Stimulated activated CD8-positive, alpha-beta memory T cell treated with anti-CD3 and anti-CD28 coated beads, Interleukin-12 subunit alpha, Interleukin-12 subunit beta, amount 100 ng/mL, for 1 hour (primary cell): ENCODE results near the gene CD82.

Experiments used
- DNase-seq: peaks from one replicate; pipeline ENCODE4 v3.0.0-alpha.2; 2020; ENCODE audit warnings: low read depth

Gene CD82, protein sequence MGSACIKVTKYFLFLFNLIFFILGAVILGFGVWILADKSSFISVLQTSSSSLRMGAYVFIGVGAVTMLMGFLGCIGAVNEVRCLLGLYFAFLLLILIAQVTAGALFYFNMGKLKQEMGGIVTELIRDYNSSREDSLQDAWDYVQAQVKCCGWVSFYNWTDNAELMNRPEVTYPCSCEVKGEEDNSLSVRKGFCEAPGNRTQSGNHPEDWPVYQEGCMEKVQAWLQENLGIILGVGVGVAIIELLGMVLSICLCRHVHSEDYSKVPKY

DNA sequence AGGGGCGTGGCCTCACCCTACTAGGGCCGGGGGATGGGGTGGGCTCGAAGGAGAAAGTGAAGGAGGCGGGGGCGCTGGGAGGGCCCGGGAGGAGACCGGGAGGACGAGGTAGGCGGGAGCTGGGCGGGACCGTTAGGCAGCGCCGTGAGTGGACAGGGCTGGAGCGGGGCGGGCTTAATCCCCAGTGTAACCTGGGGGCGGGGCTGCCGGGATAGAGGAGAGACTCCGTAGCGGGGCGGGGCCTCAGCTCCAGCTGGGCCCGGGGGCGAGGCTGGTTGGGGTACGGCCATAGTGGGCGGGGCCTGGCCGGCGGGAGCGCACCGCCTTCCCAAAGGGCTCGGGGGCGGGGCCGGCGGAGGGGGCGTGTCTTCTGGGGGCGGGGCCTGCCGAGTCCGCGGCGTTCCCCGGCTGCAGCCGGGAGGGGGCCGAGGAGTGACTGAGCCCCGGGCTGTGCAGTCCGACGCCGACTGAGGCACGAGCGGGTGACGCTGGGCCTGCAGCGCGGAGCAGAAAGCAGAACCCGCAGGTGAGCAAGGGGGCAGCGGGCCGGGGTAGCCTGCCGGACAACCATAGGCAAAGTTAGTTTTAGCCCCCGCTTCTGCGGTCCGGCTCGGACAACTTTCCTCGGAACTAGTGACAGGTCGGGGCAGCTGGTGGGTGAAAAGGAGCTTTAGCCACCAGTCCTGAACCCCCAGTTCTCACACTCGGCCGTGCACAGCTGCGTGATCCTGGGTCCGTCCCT lies at the start of gene CD82:
CD82 (plus strand) TSS at position 453 of the 742 bp plus-strand sequence. CDS start 29,000 bp downstream, outside the sequence.
- DNase-seq: peak; percentile 93

DNA sequence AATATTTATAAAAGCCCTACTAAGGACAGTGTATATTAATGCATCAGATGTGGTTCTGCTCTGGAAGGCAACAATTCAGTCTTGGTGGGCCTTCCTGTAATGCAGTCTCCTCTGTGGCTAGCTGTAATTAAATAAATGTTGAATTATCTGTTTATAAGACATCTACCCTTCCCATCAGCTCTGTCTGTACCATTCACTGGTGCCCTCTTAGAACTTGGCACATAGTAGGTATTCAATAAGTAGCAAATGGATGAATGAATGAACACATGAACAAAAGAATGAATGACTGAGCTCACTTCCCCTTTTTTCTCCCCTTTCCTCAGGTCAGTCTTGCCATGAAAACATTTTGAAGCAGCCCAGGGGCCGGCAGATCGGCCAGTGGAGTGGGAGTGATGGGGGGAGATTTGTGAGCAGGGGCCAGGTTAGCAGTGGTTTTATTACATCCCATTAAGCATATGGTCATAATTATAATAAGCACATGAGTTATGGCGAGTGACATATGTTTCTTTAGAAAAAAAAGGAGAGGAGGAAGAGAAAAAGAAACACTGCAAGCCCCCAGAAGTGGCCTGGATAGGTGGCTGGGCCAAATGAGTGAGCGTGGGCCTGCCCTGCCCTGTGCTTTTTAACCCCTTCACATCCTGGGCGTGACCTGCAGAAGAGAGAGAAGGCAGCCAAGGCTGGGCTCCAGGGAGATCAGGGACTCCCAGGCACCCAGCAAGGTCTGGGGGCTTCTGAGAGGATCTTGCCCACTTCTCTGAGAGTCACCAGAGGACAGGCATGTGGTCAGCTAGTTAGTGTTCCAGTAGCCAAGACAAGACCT lies 48.6 kb upstream of the CD82 start:
- DNase-seq: no peak

DNA sequence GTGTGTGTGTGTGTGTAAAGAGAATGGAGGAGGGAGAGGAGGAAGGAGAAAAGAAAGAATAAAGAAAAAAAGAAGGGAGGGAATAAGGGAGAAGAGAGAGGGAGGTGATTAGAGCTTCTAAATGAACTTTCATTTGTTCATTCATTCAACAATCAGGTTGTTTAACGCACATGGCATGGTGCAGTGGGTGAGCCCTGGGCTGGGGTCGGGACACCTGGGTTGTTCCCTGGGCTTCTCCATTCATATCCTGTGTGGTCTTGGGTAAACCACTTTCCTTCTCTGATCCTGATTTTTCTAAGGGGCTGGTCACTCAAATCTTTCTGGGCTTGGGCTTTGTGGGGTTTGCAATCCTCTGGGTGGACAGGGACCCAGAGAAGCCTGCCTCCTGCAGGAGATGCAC lies 47.9 kb upstream of the CD82 start:
- DNase-seq: no peak

DNA sequence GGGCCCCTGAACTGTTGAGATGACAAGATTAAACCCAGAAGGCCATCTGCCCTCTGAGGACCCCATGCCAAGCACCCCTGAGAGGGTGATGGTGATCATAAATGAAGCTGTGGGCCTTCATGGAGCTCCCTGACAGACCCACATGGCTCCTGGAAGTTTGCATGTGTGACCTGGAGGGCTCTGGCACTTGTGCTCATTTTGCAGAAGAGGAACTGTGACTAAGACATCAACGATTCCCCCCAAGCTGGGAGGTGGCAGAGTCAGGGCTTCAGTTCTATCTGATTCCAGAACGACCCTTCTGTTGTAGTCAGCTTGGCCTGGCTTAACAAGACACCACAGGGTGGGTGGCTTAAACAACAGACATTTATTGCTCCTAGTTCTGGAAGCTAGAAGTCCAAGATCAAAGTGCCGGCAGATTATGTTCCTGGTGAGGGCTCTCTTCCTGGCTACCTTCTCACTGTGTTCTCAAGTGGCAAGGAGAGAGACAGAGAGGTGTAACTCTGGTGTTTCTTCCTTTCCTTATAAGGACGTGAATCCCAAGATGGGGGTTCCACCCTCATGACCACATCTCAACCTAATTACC lies 46.4 kb upstream of the CD82 start:
- no peak for DNase-seq

DNA sequence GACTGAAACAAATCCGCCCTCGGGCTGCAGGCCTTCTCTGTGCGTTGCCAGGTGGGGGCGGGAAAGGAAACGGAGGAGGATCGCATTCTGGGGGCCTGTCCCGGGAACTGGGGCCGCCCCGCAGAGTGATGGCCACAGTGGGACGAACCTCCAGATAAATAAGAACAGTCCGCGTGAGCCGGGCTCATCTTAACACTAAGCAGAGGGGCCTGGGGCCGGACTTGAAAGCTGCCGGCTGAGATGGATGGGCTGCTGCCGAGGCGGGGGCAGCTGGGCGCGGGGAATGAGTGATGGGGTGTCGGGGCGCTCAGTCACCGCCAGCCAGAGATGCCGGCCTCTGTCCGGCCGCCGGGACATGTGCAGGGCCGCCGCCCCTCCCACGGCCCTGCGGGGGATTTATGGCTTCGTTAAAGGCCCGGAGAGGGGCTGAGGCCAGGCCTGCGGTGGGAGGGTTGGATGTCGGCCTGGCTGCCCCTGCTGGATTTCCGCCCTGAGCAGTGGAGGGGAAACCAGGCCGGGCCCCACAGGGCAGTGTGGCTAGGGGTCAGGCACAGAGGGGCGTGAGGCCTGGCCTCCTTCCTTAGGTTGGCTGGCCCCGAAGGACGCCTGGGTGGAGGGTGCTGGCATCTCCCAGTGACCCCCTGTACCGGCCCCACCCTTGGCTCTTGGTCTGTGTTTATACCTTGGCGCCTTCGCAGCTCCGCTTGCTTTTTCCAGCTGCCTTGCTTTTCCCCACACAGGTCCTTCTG lies 45.3 kb upstream of the CD82 start:
- DNase-seq: no peak

DNA sequence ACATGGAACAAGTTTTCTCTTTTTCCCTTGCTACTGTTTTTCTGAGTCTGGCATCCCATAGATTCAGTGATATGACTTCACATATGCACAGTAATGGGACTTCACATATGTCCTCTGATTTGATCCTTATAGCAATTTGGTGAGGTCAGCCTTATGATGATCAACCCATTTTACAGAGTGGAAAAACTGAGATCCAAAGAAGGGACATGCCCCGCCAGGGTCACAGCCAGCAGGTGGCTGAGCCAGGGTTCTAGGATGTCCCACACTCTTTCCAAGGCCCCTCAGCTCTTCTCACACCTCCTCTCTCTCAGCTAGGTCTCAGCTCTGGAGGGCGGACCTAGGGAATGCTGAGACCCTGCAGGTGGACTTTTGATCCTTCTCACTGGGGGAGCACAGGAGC lies 44.3 kb upstream of the CD82 start:
- no peak for DNase-seq

DNA sequence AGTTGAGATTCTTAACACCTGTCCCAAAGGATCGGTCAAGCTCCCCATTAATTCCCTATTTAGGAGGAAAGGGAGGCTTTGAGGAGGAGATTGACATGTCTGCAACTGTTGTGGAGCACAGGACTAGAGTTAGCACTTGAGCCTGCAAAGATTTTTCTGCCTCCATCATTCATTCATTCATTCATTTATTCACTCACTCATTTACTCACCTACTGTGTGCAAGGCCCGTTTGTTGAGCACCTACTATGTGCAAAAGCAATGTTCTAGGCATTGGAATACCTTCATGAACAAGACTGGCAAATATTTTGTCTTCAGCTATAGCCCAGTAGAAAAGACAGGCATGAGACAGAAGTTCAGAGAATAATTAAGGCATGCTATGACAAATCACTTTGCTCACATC lies 43.2 kb upstream of the CD82 start:
- no peak for DNase-seq

DNA sequence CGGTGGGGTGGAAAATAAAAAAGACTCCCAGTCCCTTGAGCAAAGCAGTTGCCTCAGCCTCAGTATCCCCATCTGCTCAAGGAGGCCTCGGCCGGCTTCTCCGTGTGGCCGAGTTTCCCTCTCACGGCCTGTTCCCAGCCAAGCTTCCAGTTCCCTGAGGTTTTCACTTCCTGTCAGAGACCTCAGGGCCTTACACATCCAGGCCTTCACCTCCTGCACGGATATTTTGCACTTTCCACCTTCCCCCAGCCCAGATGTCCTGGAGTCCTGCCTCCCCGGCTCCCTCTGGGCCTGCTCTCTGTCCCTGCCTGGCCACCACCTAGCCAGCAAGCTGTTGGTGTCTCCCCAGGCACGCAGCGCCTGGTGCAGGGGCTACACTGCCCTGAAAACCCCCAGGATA lies 41.1 kb upstream of the CD82 start:
- DNase-seq: no peak

DNA sequence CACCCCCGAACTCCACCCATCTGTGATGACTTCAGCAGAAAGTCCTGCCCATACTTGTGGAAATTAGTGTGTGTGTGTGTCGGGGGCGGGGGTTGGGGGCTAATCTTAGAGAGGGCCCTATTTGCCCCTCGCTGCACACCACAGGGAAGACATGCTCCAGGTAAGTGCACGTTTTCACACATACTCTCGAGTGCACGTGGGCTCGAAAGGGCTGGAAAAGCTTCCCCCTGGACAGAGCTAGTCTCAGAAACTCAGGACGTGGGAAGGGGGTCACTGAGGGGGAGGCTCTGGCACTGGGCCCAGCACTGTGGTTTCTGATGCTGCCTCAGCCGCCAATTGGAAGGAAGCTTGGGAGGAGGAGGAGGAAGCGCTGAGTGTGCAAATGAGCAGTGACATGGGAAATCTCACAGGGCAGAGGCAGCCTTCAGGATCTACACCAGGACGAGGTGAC lies 40.7 kb upstream of the CD82 start:
- no peak for DNase-seq

DNA sequence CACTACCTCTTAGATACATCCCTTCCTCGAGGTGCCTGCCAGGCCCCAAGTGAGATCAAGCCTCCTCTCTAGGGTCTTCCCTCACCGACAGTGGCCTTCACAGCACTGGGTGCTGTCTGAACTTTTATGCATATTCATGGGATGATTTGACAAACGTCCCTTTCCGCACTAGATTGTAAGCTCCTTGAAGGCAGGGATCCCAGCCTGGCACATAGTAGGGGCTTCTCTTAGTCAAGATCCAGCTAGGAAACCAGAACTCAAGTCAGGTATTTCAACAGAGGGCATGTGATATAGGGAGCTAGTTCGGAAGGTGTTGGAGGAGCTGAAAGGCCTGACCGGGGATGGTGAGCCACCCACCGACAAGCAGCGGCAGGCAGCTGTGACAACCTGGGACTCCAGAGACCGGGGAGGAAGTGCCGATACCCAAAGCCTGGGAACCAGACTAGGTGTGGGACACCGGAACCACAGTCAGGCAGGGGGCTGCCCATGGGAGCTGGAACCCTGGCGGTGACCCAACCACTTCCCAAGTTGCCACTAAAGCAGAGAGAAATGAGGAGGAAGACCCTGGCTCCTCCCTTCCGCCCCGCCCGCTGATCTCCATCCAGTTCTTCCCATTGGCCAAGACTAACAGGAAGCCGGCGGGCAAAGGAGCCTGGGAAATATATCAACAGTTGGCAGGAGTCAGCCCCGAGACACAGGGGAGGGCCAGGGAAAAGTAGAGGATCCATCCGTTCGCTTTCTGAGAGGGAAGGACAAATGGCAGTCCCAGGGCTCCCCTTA lies 39.8 kb upstream of the CD82 start:
- DNase-seq: no peak

DNA sequence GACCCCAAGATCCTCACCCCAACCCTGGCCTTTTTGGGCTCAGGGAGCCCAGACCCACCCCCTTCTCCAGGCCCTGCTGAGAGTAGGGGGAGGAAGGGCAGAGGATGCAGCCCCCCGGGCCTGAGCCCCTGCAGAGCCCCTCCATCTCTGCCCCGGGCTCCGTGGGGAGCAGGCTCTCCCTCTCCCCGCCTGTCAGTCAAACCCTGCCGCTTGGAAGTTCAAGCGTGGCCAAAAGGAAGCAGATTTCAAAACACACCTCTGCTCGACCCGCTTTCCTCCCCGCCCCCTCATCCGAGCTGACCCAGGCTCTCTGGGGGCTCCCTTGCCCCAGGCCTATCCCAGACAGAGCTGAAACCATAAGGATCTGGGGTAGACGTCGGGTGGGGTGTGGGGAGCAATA lies 39.0 kb upstream of the CD82 start:
- no peak for DNase-seq

DNA sequence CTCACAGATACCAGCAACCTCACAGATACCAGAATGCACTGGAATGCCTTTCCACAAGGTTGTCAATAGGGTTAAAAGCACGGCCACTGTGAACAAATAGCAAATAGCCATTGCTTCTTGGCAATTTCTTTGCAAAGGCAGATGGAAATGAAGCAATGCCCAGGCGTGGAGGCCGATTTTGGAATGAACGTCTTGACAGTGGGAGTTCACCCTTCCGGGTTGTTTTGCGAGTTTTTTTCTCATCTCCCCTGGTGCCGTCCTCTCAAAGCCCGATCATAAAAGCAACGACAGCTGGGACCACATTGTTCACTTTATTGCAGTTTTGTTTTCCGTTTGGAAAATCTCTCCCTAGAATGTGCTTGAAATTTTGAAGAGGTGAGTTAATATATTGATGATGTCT lies 38.0 kb upstream of the CD82 start:
- DNase-seq: no peak

DNA sequence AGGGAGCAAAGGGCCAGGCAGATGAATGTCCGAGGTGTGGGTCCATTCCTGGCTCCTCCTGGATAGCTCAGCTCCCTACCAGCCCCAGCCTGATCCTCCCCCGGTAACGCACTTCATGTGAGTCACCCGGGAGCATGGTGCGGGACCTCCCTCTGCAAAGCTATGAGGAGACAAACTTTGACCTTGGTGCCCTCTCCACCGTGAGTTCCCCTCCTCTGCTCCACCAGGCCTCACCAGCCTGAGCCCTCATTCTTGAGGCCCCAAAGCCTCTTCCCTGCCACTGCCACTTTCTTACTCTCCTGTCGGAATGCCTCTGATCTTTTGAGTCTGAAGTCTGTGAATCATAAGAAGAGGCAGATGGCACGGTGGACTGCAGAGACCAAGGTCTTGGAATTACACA lies 37.4 kb upstream of the CD82 start:
- no peak for DNase-seq

DNA sequence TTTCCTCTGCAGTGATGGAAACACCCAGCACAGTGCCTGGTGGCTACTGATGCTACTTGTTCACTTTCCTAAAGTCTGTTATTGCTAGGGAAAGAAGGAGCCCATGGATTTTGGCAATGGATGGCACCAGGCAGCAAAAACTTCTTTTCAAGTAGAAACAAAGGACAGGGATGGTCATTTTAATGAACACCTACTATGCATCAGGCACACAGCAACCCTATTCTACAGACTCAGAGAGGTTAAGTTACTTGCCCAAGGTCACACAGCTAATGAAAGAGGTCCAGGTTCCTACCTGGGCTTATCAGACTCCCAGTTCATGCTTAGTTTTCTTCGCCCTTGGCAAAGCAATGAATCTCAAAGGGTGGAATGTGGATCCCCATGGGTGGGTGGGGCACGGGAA lies 36.9 kb upstream of the CD82 start:
- no peak for DNase-seq

DNA sequence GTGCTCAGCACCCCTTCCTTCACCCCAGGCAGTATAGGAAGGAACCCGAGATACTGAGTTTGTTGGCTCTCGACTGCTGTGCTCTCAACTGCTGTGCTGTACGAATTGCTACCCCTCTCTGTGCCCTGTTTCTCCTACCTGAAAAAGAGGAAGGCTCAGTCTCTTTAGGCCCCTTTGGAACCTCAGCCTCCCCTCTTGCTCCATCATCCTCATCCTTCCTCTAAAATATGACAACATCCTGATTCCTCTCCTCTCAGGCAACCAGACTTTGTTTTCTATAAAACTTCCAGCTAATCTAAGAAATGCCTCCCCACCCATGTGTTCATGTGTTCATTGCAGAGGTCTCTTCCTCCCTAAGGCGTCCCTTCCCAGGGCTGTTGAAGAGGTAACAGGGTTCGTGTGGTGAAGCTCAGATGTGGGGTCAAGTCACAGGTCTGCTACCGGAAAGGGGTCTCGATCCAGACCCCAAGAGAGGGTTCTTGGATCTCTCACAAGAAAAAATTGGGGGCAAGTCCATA lies 35.5 kb upstream of the CD82 start:
- no peak for DNase-seq

DNA sequence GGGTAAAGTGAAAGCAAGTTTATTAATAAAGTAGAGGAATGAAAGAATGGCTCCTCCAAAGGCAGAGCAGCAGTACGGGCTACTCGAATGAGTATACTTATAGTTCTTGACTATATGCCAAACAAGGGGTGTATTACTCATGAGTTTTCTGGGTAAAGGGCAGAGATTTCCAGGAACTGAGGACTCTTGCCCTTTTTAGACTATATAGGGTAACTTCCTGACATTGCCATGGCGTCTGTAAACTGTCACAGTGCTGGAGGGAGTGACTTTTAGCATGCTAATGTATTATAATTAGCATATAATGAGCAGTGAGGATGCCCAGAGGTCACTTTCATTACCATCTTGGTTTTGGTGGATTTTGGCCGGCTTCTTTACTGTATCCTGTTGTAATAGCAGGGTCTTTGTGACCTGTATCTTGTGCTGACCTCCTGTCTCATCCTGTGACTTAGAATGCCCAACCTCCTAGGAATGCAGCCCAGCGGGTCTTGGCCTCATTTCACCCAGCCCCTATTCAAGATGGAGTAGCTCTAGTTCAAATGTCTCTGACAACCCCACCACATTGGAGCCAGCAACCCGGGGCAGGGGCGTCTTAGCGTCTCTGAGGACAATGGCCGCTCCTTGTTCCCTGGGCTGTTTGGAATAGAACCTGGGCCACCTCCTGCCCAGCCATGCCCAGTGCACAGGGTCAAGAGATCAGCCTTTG lies 34.9 kb upstream of the CD82 start:
- no peak for DNase-seq

DNA sequence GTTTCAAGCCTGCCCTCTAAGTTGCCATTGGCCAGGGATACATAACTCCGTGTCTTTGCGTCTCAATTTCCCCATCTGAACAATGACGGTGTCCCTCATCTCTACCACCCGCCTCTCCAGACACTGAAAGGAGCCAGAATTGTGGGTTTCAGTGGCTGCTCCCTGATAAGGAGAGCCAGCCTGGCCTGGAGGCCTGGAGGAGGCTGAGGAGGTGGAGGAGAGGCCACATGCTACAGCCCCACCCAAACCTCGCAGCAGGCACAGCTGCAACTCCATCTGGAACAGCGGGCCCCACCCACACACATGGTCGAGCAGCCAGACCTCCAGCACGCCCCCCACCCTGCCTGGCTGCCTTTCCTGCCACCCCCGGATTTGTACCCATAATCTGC lies 34.4 kb upstream of the CD82 start:
- no peak for DNase-seq

DNA sequence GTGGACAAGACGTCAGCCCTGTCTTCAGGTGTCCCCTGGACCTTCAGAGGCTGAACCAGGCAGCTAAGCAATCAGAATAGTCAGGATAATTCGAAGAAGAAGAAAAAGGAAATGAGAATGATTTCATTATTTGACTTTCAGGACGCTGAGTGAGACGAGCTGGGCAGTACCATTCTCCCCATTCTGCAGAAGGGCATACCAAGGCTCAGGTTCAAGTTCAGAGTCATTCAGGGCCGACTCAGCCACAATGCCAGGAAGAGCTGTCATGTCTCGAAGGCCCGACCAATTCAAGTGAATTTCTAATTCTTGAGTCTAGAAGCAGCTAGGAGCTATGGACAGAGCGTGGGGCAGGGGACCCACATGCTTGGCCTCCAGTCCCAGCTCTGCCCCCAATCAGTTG lies 33.8 kb upstream of the CD82 start:
- DNase-seq: no peak

DNA sequence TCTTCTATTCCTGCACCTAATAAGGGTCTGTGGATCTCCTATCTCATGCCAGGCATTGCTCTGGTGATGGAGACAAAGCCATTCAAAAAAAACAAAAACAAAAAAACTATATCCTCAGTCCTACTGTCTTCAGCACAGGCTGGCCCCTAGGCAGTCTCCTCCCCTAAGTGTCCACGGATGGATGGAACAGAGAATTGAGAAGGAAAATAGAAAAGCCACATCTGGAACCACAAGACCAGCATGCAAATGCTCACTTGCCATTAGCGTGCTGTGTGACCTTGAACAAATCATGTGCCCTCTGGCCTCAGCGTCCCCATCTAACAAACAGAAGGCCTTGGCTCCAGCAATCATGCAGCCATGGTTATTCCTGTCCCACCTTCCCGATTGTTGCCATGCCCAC lies 32.7 kb upstream of the CD82 start:
- DNase-seq: no peak
